Erythroblast (primary cell): ENCODE data around the gene OR2AG2.

Experiments
- GATA1 ChIP-seq: IDR thresholded peaks from 2 replicates; pipeline ENCODE4 v1.6.1; 2011; ENCODE audit warnings: low read depth, mild to moderate bottlenecking, control low read depth, low read length, moderate library complexity
- POLR2A ChIP-seq: IDR thresholded peaks from 2 replicates; pipeline ENCODE4 v1.6.1; 2011; ENCODE audit warnings: mild to moderate bottlenecking, low read length

DNA sequence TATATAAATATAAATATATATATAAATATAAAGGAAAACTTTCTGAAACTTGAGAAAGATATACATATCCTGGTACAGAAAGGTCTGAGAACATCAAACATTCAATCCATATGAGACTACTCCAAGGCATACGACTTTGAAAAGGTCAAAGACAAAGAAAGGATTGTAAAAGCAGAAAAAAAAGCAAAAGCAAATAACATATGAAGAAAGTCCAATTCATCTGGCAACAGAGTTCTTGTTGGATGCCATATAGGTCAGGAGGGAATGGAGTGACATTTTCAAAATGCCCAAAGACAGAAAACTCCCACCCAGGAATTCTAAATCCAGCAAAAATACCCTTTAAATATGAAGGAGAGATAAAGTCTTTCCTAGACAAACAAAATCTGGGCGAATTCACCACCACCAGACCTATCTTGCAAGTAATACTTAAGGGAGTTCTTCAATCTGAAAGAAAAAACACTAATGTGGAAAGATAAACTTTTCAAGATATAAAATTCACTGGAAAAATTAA is 46.3 kb downstream of the OR2AG2 start:
- TF ChIP-seq GATA1 (no peak), POLR2A (no peak)
